ENCODE results near the gene RAB3C.
A peak's percentile ranks its signal among the peaks of the same experiment; 100 is the strongest.

The RAB3C gene

DNA sequence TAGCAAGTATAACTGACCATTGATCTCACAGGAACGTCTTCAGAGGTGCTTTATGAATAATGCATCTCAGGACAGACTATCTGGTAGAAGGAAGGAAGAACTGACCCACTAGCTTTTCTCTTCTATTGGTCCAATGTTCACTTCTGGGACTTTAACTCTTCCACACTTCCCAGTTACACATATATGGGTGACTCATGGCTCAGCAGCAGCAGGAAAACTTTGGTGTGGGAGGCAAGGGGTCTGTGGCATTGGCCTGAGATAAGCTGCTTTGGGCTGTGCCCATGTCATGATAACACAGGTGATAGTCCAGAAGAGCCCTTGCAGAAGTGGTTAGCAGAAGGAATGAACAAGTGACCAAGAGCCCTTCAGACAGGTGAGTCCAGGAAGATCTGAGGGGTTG is 148.8 kb downstream of the RAB3C start:
- no peak for DNase-seq (ENCODE audit: low read depth in 2 of 2)

DNA sequence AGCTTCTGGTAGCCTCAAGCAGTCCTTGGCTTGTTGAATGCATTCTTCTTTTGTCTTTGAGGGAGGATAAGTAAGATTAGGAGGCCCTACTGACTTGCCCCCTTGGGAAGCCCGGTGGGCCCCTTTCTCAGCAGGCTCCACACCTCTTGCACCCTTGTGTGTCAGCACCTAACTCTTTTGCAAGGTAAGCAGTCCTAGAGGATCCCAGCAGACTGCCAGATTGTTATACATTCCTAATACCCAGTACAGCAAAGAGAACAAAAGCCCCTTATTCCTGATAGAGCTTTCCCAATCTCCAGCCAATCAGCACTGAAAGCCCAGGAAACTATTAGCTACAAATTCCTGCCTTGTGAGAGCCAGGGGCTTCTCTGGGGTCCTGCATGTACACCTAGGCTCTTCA is 152.8 kb downstream of the RAB3C start:
- DNase-seq (ENCODE audit: low read depth in 2 of 2), result no peak

DNA sequence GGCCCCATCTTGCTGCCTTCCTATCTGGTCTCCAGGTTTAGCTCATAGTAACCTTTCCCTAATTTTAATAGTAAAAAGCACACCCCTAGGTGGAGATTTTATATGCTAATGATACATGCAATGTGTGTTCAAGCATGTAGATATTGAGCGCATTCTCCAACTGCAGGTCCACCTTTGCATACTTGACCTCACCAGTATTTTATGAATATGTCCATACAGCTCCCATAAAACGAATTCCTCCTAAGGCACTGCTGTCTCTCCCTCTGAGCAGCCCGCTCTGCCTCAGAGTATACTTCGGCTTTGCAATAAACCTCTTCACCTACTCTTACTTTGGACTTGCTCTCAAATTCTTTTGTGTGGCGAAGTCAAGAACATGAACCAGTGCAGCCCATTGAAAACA is 153.3 kb downstream of the RAB3C start:
- no peak for DNase-seq (ENCODE audit: low read depth in 2 of 2)

DNA sequence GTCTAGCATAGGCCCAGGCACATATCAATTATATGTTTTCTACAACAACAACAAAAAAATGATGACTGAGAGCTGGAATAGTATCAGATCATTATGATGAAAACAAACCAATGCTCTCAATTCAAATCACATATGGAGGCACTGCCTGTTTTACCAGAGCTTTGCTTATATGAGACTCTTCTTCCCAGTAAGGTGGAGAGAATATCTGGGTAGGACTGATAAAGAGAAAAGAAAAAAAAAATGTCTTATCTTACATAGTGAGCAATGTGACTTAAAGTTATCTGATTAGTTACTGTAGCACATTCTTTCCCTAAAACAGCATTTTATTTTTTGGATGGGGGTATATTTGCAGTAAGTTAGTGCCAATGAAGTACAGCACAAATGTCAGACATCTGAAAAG is 154.8 kb downstream of the RAB3C start:
- no peak for DNase-seq (ENCODE audit: low read depth in 2 of 2)

DNA sequence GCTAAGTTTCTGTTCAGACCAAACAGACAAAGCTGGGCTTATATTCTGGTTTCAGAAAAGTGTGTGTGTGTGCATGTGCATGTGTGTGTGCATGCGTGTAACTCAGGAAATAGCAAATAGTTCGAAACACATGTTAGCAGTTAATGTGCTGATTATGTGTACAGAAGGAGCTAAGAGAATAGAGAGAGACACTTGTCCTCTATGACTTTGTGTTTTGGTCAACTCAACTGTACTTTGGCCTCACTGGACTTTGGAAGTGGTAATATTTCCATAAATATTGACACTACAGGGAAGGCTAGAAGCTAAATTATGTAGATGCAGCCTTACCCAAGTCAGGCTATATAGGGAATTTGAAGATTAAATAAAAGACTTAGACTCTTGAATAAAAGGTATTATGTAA is 155.5 kb downstream of the RAB3C start:
- no peak for DNase-seq (ENCODE audit: low read depth in 2 of 2)

DNA sequence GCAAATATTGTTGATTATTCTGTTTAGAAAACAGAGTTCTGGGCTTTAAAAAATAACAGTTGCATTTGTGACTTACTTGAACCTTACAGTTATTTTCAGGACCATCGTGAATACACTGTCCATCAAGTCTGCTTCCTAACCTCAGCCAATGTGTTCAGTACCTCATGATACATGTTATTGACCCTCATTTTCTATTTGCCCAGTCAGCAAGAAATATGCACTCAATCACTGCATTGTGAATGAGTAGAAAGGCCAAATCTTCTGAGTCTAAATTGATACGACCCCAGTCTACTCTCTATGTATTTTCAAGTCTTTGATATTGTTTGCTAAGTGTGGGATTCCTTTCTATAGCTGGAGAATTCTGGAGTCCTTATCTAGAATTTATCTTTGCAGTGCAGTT is 156.2 kb downstream of the RAB3C start:
- DNase-seq (ENCODE audit: low read depth in 2 of 2), result no peak

DNA sequence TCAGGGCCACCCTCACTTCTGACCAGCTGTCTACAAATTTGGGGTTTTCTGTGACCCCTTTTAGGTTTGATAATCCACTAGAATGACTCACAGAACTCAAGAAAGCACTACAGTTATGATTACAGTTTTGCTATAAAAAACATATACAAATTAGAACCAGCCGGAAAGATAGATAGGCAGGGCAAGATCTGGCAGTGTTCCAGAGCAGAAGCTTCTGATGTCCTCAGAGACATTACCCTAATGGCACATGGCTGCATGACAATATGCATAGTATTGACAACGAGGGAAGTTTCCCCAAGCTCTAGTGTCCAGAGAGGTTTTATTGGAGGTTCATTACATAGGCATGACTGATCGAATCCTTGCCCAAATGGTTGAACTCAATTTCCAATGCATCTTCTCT is 158.1 kb downstream of the RAB3C start:
- no peak for DNase-seq (ENCODE audit: low read depth in 2 of 2)

DNA sequence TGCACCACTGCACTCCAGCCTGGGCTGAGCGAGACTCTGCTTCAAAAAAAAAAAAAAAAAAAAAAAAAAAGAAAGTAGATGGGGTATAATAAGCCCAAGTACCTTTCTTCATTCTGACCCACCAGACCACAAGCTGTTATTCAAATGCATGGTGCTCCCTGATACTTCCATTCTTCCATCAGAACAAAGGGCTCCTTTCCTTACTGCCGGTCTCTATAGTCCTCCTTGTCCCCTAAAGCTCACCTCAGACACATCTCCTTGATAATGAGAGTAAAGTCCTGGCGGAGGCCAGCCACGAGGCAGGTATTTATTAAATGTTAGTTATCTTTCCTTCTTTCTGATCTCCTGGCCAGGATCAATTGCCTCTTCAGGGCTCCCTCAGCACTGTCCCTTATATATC is 162.5 kb downstream of the RAB3C start:
- DNase-seq (ENCODE audit: low read depth in 2 of 2), result no peak

DNA sequence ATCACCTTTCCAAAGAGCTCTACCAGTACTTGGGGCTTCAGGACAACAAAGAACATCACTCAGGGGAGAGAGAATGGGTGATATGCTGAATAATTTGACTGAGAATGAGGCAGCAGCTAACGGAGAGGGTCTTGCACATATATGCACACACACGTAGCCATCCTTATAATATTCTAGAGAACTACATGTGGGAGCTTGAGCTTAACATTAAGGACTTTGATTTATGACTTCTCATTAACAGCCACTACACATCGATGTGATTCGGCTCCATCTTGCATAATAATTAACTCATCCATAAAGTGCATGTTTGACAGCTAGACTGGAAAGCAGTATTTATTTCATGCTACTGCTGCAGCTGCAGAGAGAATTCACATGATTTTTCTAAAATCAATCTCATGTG is 163.4 kb downstream of the RAB3C start:
- DNase-seq (ENCODE audit: low read depth in 2 of 2), result no peak

DNA sequence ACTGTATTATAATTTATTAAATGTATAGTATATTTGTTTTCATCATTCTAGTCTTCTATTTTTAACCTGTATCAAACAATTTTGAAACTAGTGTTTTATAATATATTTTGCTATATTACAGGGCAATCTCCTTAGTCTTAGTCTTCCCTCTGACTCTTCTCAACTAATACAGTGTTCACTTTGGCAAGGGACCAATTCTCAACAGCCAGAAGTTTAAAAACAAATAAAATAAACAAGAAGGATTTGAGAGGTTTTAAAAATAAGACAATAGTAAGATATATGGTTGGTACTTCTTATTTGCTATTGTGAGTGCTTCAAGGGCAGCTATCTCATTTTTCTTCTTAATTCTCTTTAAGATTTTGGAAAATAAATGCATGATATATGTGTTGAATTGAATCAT is 167.2 kb downstream of the RAB3C start:
- DNase-seq (ENCODE audit: low read depth in 2 of 2), result no peak

DNA sequence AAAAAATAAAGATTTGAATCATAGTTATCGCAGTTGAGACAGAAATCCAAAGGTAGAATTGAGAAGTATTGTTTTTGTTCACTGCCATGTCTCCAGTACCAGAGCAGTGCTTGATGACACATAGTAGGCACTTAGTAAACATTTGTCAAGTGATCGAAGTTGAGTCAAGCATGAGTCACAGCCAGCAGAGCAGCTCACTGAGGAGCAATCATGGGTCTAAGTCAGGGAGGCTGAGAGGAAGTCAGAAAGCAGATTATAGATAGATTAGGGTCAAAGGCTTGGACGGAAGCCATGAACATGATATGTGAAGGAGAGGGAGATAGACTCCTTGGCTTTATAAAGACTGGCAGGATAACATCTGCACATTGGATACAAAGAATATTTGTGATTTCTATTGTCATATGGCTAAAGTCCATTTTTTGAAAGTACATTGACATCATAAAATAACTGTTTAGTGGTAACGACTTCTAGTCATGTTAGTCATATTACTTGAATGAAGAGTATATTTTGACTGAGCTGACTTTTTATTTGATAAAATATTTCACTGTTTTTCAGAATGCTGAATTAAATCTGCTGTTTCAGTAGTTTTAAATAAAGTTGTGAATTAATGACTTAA is 168.5 kb downstream of the RAB3C start:
- DNase-seq (ENCODE audit: low read depth in 2 of 2), result peak; percentile 21 to 25

DNA sequence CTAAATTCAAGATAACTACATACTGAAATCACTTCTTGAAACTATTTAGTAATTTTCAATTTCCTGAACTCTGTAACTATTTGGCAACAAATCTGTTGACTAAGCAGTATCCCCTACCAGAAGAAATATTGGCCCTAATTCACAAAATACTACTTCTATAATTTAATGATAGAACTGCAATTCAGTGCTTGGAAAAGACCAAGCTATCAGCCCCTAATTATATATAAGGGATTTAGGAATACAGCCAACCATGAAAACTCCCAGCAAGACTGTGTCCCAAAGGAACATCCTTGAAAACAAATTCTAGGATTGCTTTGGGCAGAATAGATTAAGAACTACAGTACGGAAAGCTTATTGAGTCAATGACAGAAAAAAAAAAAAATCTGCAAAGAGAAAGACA is 169.2 kb downstream of the RAB3C start:
- no peak for DNase-seq (ENCODE audit: low read depth in 2 of 2)

DNA sequence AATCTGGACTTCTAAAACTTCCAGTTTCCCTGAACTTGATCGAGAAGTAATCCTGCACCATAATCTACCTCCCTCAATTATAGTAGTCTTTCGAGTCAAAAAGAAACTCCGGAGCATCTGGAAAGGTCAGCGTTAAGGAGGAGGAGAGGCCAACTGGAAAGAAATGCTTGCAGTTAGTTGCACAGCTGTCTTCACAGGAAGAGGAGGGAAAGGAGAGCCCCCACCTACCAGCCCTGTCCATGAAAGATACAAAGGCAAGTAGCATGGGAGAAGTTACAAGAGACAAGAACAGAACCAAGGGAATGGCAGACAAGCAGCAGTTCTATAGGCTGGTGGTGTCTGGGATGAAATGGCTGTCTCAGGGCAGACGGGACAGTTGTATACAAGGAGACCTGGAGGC is 170.6 kb downstream of the RAB3C start:
- no peak for DNase-seq (ENCODE audit: low read depth in 2 of 2)

DNA sequence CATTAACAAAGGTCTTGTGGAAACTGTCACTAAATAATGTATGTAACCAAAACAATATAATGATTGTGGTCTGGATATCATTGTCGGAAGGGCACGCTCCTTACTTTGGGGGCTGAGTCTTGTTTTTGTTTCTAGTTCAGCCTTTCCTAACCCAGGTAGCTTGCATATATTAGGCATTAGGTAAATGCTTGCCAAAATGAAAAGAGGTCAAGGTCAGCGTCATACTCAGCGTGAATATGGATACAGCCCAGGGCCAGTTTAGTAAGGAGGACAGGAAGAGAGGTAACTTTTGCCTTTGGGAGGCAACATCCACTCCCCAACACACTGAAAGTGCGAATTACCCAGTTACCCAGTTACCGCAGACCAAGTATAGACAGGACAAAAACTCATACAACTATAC is 171.4 kb downstream of the RAB3C start:
- no peak for DNase-seq (ENCODE audit: low read depth in 2 of 2)

DNA sequence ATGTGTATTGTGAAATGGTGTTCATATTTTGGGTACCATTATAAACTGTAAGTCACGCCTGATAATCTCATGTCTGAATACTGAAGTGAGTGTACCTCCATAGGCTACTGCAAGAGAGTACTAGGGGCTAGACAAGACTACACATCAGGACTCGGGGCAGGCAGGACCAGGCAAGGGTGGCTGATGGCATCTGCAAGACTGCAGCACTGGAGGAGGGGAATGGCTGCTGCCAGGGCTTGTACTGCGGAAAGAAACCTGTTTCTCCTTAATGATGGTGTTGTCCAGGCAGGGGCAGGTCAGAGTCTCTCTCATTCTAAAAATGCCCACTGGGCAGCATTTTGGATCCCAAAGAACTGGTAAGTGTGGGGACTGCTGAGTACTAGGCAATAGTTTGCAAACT is 172.5 kb downstream of the RAB3C start:
- no peak for DNase-seq (ENCODE audit: low read depth in 2 of 2)

DNA sequence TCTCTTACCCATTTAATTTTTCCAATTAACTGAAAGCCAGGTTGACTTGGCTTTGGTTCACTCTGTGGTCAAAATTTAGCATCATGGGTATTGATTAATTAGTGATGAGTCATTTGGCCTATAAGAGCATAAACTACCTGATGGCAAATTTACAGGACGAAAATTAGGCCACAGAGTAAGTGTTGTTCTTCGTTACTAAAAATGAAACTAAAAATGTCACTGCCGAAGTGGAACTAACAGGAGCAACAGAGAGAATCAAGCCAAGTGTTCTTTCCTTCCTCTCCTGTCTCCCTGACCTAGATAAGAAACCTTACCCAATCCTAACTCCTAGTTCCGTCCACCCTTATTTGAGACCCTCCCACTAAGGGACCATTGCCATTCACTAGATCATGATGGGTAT is 176.9 kb downstream of the RAB3C start:
- DNase-seq (ENCODE audit: low read depth in 2 of 2), result no peak

DNA sequence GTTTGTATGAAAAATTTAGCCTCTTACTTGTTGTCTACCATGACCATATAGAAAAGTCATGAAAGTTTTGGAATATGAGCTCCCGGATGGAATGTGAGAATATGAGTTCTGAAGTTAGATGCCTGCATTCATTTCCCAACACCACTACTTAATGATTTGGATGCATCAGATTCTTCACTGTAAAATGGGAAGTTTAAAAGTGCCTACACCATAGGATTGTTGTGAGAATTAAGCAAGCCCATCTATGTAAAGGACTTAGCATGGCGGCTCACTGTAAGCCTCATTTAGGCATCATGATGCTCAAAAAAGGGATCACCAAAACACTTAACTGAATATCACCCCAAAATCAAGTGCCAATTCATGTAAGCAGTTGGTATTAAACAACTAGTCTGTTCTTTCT is 177.3 kb downstream of the RAB3C start:
- no peak for DNase-seq (ENCODE audit: low read depth in 2 of 2)

DNA sequence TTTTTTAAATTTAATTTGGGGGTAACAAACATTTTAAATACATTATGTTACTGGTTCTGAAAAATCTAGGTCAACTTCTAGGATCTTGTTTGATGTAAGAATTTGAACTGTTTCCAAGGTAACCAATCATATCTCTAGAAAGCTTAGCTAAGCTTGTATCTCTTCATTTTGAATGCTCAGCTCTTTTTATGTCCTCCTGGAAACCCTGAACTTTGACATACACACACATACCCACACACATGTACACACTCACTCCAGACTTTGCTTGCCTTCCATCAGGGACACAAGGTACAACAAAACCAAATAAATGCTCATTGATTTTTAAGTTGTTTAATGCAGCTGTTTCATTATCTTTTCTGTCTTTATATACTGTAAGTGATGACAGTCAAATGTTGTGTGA is 178.5 kb downstream of the RAB3C start:
- DNase-seq (ENCODE audit: low read depth in 2 of 2), result no peak

DNA sequence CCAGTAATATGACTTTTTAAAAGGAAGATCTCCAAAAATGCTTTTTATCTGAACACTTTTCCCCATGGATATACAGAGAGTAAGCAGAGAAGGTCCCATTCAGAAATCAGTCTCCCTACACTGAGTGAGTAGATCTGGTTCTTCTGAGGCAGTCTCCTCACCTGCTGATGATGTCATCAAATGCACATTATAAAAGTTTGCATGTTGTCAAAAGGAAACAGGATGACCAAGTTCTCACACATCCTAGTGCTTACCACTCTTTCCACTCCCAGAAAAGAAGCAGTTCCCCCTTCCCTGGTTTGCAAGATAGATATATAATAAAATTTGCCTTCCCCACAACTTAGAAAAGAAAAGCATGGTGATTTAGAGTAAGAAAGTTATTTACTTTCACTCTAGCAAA is 180.5 kb downstream of the RAB3C start:
- DNase-seq (ENCODE audit: low read depth in 2 of 2), result no peak

DNA sequence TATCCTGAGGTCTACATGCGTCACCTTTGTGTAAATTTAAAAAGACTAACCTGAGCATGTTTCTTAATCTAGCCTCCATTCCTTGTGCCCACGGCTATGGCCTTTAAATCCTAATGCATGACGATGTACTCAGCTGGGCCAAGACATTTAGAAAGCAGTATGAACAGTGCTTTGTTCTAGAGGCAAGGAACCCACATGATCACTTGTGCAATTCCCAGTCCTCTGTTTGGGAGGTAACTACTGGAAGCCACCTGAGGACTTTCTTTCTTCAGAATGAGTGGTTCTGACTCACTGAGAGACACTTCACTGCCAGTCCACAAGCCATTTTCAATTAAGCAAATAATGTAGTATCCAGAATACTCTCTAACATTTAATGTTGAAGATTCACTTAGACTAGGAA is 181.3 kb downstream of the RAB3C start:
- no peak for DNase-seq (ENCODE audit: low read depth in 2 of 2)

DNA sequence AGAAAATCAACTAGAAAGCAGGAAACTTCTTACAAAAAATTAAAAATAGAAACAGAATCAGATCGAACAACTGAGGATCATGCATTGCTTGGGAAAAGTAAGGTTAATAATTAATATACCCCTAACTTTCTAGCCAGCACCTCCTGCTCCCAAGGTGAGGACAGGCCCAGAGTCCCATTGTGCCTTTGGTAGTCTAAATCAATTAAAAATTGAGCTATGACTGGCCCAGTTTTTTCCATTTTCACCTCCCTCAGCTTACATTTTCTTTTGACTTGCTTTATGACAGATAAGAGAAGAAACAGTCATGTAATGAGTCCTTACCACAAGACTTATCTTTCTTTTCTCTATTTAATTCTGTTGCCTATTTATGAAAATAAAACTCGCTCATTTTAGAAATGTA is 182.2 kb downstream of the RAB3C start:
- no peak for DNase-seq (ENCODE audit: low read depth in 2 of 2)

DNA sequence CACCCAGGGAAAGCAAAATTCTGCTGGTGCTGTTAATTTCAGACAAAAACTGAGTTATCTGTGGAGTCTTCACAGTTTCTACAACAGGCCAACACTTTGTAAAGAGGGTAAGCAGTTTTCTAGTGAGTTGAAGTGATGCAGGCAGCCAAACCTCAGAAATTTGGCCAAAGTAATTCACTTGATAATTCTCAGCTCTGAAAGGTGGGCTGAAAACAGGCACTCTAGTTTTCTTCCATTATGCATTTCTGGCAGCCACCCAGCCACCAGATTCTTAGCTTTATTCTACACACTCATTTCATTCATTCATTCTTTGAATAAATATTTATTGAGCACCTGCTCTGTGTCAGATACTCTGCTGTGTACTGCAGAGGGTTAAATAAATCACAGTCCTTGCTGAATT is 184.2 kb downstream of the RAB3C start:
- DNase-seq (ENCODE audit: low read depth in 2 of 2), result no peak

DNA sequence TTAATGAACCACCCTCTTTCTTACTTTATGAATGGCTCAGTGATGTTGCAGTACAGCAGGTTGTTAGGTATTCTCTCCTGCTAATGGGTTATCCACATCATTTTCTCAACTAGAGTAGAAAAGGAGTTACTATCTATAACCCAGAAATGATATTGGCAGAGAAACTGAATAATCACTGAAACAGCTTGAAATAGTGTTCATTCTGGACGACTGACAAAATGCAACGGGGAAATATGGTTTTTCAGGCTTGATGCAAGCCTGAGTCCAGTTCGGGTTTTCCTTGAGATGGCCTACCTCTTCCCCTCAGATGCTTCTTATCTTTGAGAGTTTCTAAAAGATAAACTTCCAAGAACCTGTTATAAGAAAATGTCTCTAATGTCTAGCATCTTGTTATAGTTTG is 187.3 kb downstream of the RAB3C start:
- DNase-seq (ENCODE audit: low read depth in 2 of 2), result no peak

DNA sequence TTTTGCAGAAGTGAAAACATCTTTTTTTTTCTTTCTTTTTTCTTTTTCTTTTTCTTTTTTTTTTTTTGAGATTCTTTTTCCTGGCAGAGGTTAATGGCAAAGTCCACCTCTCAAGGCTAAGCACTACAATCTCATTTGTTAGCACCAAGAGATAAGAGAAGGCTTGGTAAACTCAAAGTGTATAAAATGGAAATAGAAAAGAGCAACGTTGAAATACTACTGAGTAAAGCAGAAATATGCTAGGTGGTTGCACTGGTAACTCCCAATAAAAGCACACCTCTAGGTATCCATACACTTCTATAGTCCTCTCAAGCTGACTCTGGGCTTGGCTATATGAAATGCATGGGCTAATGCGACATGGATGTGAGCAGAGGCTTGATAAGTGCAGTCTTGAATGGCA is 188.9 kb downstream of the RAB3C start:
- DNase-seq (ENCODE audit: low read depth in 2 of 2), result no peak

All from stimulated activated CD4-positive, alpha-beta T cell treated with anti-CD3 and anti-CD28 coated beads, Interleukin-15, amount 100 ng/mL, for 48 hours (primary cell).